ENCODE results near the gene CREB5.
"Not testable (repeated sequence)": the region's sequence is repeated elsewhere in the genome, so short reads cannot be mapped to it uniquely, and the experiment has no call there.

- not testable (repeated sequence) for TF ChIP-seq CTCF (conservative IDR thresholded peaks at IDR 0.05; ENCODE audit: low read depth, low read length); EZH2 (IDR thresholded peaks at IDR 0.05; ENCODE audit: low read length, unreplicated experiment)
Observed at GRCh38 chr7:28611399-28611897, 199.1 kb downstream of the CREB5 start.

Data from PC-3 (cell line).